A549 (cell line): Measurements from ENCODE around the gene GATA3. TPM values are rescaled to one million over a fixed set of nuclear protein-coding genes. Genes with fewer than 3 reads are reported as not detected.

Experiments used
- ATAC-seq, 2 experiments: fragments of 200-7000 bp in 1 of 2; fragments of >200 bp in 1 of 2; cut with Nextera tagmentation in 1 of 2; cut with Tn5 transposase in 1 of 2; 3 replicates each; pipeline versions ENCODE4 v1.8.0 to v1.9.1; 2018 to 2020; ENCODE audit warnings: mild to moderate bottlenecking in 1 of 2, moderate library complexity in 1 of 2
- CTCF ChIA-PET: fragments of 300-600 bp; sonication (Branson Sonifier 250); formaldehyde crosslinking; extraction: SDS; loops from one replicate; lab custom pipeline; 2021; ENCODE audit warnings: antibody characterized with exemption, inconsistent platforms; lab: Yijun Ruan, JAX
- POLR2A ChIA-PET: fragments of 350-600 bp; formaldehyde crosslinking; extraction: SDS; loops from one replicate; lab custom pipeline; 2021; ENCODE audit warnings: antibody characterized with exemption, inconsistent platforms; lab: Yijun Ruan, JAX
- DNase-seq, 2 experiments: peaks; one replicate each; pipeline versions ENCODE4 v3.0.0 to v3.0.0-alpha.2; 2011 to 2016; ENCODE audit warnings: low read depth in 1 of 2, low spot score in 1 of 2
- FAIRE-seq: peaks from 2 replicates; lab custom pipeline; 2011; peaks lifted over from hg19 to GRCh38; lab: Jason Lieb, UNC
- H3K27ac ChIP-seq, 2 experiments: fragments of >200 bp; sonication (Bioruptor Twin); formaldehyde crosslinking; 3 replicates each; pipeline ENCODE4 v1.5.1; 2016 to 2017
- H3K4me1 ChIP-seq: fragments of >200 bp; sonication (Bioruptor Twin); formaldehyde crosslinking; 3 replicates; pipeline ENCODE4 v1.6.1; 2016
- H3K4me2 ChIP-seq: fragments of >200 bp; sonication (Bioruptor Twin); formaldehyde crosslinking; 3 replicates; pipeline ENCODE4 v1.6.1; 2016
- H3K4me3 ChIP-seq: fragments of >200 bp; sonication (Bioruptor Twin); formaldehyde crosslinking; 3 replicates; pipeline ENCODE4 v1.5.1; 2016
- H3K9me3 ChIP-seq: fragments of >200 bp; sonication (Bioruptor Twin); formaldehyde crosslinking; 3 replicates; pipeline ENCODE4 v1.6.1; 2016
- BHLHE40 ChIP-seq: IDR thresholded peaks from 2 replicates; pipeline ENCODE4 v1.6.1; 2012; ENCODE audit warnings: low read depth, low read length, inconsistent platforms
- CBX2 ChIP-seq: fragments of 200-600 bp; sonication (generic); IDR thresholded peaks from 2 replicates; pipeline ENCODE4 v1.6.1; 2016; ENCODE audit warnings: low read depth, mild to moderate bottlenecking, borderline replicate concordance
- CEBPB ChIP-seq, 2 experiments: fragments of >200 bp in 1 of 2; sonication (Bioruptor Twin) in 1 of 2; formaldehyde crosslinking in 1 of 2; IDR thresholded peaks; 2 replicates each; pipeline ENCODE4 v1.6.1; 2012 to 2016
- CHD4 ChIP-seq: fragments of 200-600 bp; sonication (generic); IDR thresholded peaks from 2 replicates; pipeline ENCODE4 v1.6.1; 2016; ENCODE audit warnings: antibody characterized with exemption, mild to moderate bottlenecking, borderline replicate concordance
- FOSL2 ChIP-seq, 2 experiments: fragments of 450-650 bp in 1 of 2; fragments of >200 bp in 1 of 2; sonication (Bioruptor Twin) in 1 of 2; formaldehyde crosslinking; IDR thresholded peaks; 2 replicates each; pipeline versions ENCODE4 v1.5.0 to v1.6.1; 2016 to 2020; ENCODE audit warnings: mild to moderate bottlenecking in 1 of 2, moderate library complexity in 1 of 2
- GATA3 ChIP-seq: IDR thresholded peaks from 2 replicates; pipeline ENCODE4 v1.6.1; 2012; ENCODE audit warnings: borderline replicate concordance
- HOXB13 ChIP-seq: fragments of 250-450 bp; sonication (Bioruptor Pico); IDR thresholded peaks from 2 replicates; pipeline ENCODE4 v1.5.0; 2020; ENCODE audit warnings: low read depth, mild to moderate bottlenecking, moderate library complexity
- HOXB5 ChIP-seq: fragments of 250-450 bp; sonication (Bioruptor Pico); IDR thresholded peaks from 2 replicates; pipeline ENCODE4 v1.5.0; 2020; ENCODE audit warnings: mild to moderate bottlenecking, moderate library complexity
- MAFK ChIP-seq: fragments of 450-650 bp; IDR thresholded peaks from 2 replicates; pipeline ENCODE4 v1.6.1; 2014; ENCODE audit not compliant: partially characterized antibody
- MAZ ChIP-seq: fragments of 150-350 bp; IDR thresholded peaks from 2 replicates; pipeline ENCODE4 v1.6.1; 2014; ENCODE audit warnings: antibody characterized with exemption, low read depth, low read length, borderline replicate concordance
- MYC ChIP-seq: IDR thresholded peaks from 2 replicates; pipeline ENCODE4 v1.6.1; 2012; ENCODE audit warnings: mild to moderate bottlenecking, inconsistent platforms, low read length, improper control_type of control experiment, borderline replicate concordance
- NFE2L2 ChIP-seq: fragments of 150-350 bp; conservative IDR thresholded peaks from 2 replicates; pipeline ENCODE4 v1.6.1; 2014; ENCODE audit warnings: low read length
- NPAS2 ChIP-seq: fragments of 250-450 bp; sonication (Bioruptor Pico); IDR thresholded peaks from 2 replicates; pipeline ENCODE4 v1.8.0; 2022; ENCODE audit warnings: mild to moderate bottlenecking, moderate library complexity, borderline replicate concordance
- POLR2AphosphoS2 ChIP-seq: conservative IDR thresholded peaks from 2 replicates; pipeline ENCODE4 v1.6.1; 2012; ENCODE audit warnings: low read length, improper control_type of control experiment, inconsistent platforms
- RAD21 ChIP-seq, 2 experiments: fragments of >200 bp in 1 of 2; sonication (Bioruptor Twin) in 1 of 2; formaldehyde crosslinking in 1 of 2; IDR thresholded peaks in 1 of 2; conservative IDR thresholded peaks in 1 of 2; 2 replicates in 1 of 2; 3 replicates in 1 of 2; pipeline ENCODE4 v1.6.1; 2012 to 2018; ENCODE audit warnings: inconsistent platforms in 1 of 2
- RARB ChIP-seq: fragments of 250-450 bp; sonication (Bioruptor Pico); IDR thresholded peaks from 2 replicates; pipeline ENCODE4 v1.8.0; 2021; ENCODE audit warnings: mild to moderate bottlenecking, moderate library complexity
- TFCP2L1 ChIP-seq: fragments of 250-450 bp; sonication (Bioruptor Pico); IDR thresholded peaks from 2 replicates; pipeline ENCODE4 v1.5.0; 2021; ENCODE audit warnings: mild to moderate bottlenecking
- TP53 ChIP-seq: fragments of 250-450 bp; sonication (Bioruptor Pico); IDR thresholded peaks from 2 replicates; pipeline ENCODE4 v1.5.0; 2021; ENCODE audit warnings: mild to moderate bottlenecking, moderate library complexity
- WGBS: methylation state at CpG from one replicate; pipeline ENCODE4 v1.1.6; 2017; ENCODE audit errors: missing lambda C conversion rate; 5-methylcytosine and 5-hydroxymethylcytosine counted together
- polyA plus RNA-seq, 4 experiments: library from polyadenylated mRNA; depleted of rRNA in 3 of 4; stranded (reverse); fragments of >200 nt; fragmentation: RNase III in 1 of 4; extraction: RNeasy Plus Mini Kit Qiagen cat#74134 plus additional on column Dnase treatment in 1 of 4; gene quantifications; 2 replicates in 3 of 4; 3 replicates in 1 of 4; pipeline ENCODE4 v1.2.3, GENCODE V29; 2011 to 2017
- TF ChIP-seq, protein P1 (sequence below): IDR thresholded peaks from 2 replicates; pipeline ENCODE4 v1.6.1; 2012
- TF ChIP-seq, protein P2 (sequence below): fragments of >200 bp; sonication (Bioruptor Twin); formaldehyde crosslinking; IDR thresholded peaks from 2 replicates; pipeline ENCODE4 v1.6.1; 2016
- TF ChIP-seq, protein P3 (sequence below): fragments of >200 bp; sonication (Bioruptor Twin); formaldehyde crosslinking; IDR thresholded peaks from 3 replicates; pipeline ENCODE4 v1.5.1; 2016
- TF ChIP-seq, protein P4 (sequence below): fragments of 450-650 bp; IDR thresholded peaks from 2 replicates; pipeline ENCODE4 v1.6.1; 2014; ENCODE audit warnings: antibody characterized with exemption
- TF ChIP-seq, protein P5 (sequence below): fragments of 250-450 bp; sonication (Bioruptor Pico); IDR thresholded peaks from 2 replicates; pipeline ENCODE4 v1.5.0; 2021; ENCODE audit warnings: mild to moderate bottlenecking, moderate library complexity, borderline replicate concordance
- TF ChIP-seq, protein P6 (sequence below): IDR thresholded peaks from 2 replicates; pipeline ENCODE4 v1.6.1; 2012; ENCODE audit warnings: low read depth, borderline replicate concordance
- TF ChIP-seq, protein P7 (sequence below): fragments of 250-450 bp; sonication (Bioruptor Pico); IDR thresholded peaks from 2 replicates; pipeline ENCODE4 v1.5.0; 2020; ENCODE audit warnings: low read depth, mild to moderate bottlenecking, moderate library complexity

GATA3 gene
- polyA plus RNA-seq, 2 of the 4 experiments (the other 2 are of a cell fraction) = 1.3 to 3.5 TPM

DNA sequence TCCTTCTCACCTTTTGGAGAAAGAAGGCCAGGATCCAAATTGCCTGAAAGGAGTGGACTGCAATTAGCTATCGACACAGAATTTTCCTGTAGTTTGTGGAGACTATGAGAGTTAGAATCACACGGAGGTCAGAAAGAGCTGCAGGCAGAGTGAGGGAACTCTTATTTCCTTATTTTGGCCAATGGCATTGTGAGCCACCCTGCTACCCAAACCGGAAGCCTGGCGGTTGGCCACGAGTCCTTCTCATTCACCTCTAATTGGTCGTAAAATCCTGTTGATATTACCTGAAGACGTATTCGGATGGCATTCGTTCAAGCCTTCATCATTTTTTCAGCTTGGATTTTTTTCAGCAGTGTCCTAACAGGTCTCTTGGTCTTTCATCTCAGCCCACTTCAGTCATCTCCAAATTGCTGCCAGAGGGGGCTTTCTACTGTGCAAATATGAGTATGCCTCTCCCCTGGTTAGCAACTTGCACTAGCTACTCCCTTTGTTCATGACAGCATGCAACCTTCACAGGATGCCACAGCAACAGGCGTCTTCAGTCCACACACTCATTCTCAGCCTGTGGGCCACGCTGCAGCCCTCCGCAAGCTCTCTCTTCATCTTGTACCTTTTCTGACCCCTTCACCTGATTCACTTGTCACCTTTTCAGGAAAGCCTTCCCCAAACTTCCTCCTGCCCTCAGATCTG lies 66.9 kb downstream of the GATA3 start:
- CTCF ChIA-PET = no interaction called here
- TF ChIP-seq, protein P1, sequence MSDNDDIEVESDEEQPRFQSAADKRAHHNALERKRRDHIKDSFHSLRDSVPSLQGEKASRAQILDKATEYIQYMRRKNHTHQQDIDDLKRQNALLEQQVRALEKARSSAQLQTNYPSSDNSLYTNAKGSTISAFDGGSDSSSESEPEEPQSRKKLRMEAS = no peak
- TF ChIP-seq RAD21 (conservative IDR thresholded peaks at IDR 0.05 in 1 of 2, IDR thresholded peaks at IDR 0.05 in 1 of 2) = no peak
- no peak for TF ChIP-seq CBX2
- TF ChIP-seq TFCP2L1 = no peak
- TF ChIP-seq, protein P2, sequence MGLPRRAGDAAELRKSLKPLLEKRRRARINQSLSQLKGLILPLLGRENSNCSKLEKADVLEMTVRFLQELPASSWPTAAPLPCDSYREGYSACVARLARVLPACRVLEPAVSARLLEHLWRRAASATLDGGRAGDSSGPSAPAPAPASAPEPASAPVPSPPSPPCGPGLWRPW = no peak
- TF ChIP-seq POLR2AphosphoS2 = no peak
- no peak for TF ChIP-seq CHD4
- no peak for TF ChIP-seq NPAS2
- TF ChIP-seq HOXB13 = no peak
- TF ChIP-seq HOXB5 = no peak
- TF ChIP-seq, protein P3, sequence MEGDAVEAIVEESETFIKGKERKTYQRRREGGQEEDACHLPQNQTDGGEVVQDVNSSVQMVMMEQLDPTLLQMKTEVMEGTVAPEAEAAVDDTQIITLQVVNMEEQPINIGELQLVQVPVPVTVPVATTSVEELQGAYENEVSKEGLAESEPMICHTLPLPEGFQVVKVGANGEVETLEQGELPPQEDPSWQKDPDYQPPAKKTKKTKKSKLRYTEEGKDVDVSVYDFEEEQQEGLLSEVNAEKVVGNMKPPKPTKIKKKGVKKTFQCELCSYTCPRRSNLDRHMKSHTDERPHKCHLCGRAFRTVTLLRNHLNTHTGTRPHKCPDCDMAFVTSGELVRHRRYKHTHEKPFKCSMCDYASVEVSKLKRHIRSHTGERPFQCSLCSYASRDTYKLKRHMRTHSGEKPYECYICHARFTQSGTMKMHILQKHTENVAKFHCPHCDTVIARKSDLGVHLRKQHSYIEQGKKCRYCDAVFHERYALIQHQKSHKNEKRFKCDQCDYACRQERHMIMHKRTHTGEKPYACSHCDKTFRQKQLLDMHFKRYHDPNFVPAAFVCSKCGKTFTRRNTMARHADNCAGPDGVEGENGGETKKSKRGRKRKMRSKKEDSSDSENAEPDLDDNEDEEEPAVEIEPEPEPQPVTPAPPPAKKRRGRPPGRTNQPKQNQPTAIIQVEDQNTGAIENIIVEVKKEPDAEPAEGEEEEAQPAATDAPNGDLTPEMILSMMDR = no peak
- no peak for TF ChIP-seq GATA3
- TF ChIP-seq FOSL2 (IDR thresholded peaks at IDR 0.05) = no peak
- no peak for TF ChIP-seq FOSL2 (CRISPR knock-in tag; IDR thresholded peaks at IDR 0.05)
- TF ChIP-seq CEBPB (IDR thresholded peaks at IDR 0.05) = no peak
- TF ChIP-seq, protein P4, sequence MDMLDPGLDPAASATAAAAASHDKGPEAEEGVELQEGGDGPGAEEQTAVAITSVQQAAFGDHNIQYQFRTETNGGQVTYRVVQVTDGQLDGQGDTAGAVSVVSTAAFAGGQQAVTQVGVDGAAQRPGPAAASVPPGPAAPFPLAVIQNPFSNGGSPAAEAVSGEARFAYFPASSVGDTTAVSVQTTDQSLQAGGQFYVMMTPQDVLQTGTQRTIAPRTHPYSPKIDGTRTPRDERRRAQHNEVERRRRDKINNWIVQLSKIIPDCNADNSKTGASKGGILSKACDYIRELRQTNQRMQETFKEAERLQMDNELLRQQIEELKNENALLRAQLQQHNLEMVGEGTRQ = no peak
- TF ChIP-seq MAFK = no peak
- no peak for TF ChIP-seq BHLHE40
- TF ChIP-seq NFE2L2 = no peak
- FAIRE-seq (no peak), DNase-seq (no peak), ATAC-seq (no peak)
- no peak overlapping the region for H3K4me3 ChIP-seq
- no peaks in the 10 kb centered on the region for H3K9me3 ChIP-seq
- no peaks in the 10 kb centered on the region for H3K4me1 ChIP-seq
- POLR2A ChIA-PET = no interaction called here
- 79% methylated on average over 12 of the region's 12 CpGs for WGBS
- H3K27ac ChIP-seq = no peak overlapping the region
- H3K4me2 ChIP-seq = no peak overlapping the region

DNA sequence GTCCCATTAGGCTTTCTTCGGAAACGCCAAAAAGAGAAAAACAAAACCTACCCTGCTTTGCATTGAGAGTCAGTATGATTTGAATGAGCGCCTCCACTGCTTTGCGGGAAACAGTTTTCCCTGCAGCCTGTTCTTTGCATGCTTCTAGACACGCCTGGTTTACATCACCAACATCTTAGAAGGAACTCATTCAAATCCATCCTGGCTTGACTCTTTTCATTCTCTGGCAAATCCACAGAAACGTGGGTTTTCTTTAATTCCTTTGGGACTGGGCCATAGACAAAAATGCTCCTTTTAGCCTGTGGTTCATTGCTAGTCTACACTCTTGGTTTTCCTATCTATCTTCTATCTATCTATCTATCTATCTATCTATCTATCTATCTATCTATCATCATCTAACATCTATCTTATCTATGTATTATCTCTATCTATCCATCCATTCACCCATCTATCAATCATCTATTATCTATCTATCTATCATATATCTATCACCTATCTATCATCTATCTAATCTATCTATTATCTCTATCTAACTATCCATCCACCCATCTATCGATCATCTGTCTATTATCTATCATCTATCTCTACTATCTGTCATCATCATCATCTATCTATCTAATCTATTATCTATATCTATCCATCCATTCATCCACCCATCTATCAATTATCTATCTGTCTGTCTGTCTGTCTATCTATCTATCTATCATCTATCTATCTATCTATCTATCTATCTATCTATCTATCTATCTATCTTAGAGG lies 68.3 kb downstream of the GATA3 start:
- ChIA-PET POLR2A (no interaction called here), CTCF (no interaction called here)
- Histone ChIP-seq H3K9me3 (no peaks in the 10 kb centered on the region), H3K4me3 (no peak overlapping the region), H3K27ac (no peak overlapping the region), H3K4me1 (no peaks in the 10 kb centered on the region), H3K4me2 (no peak overlapping the region)
- ATAC-seq (no peak), FAIRE-seq (no peak), DNase-seq (no peak)
- WGBS = 50% methylated on average over 7 of the region's 7 CpGs
- no peak for TF ChIP-seq MYC
- no peak for TF ChIP-seq MAZ
- TF ChIP-seq, protein P3 = no peak
- TF ChIP-seq, protein P5, sequence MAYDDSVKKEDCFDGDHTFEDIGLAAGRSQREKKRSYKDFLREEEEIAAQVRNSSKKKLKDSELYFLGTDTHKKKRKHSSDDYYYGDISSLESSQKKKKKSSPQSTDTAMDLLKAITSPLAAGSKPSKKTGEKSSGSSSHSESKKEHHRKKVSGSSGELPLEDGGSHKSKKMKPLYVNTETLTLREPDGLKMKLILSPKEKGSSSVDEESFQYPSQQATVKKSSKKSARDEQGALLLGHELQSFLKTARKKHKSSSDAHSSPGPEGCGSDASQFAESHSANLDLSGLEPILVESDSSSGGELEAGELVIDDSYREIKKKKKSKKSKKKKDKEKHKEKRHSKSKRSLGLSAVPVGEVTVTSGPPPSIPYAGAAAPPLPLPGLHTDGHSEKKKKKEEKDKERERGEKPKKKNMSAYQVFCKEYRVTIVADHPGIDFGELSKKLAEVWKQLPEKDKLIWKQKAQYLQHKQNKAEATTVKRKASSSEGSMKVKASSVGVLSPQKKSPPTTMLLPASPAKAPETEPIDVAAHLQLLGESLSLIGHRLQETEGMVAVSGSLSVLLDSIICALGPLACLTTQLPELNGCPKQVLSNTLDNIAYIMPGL (CRISPR knock-in tag) = no peak
- TF ChIP-seq, protein P6, sequence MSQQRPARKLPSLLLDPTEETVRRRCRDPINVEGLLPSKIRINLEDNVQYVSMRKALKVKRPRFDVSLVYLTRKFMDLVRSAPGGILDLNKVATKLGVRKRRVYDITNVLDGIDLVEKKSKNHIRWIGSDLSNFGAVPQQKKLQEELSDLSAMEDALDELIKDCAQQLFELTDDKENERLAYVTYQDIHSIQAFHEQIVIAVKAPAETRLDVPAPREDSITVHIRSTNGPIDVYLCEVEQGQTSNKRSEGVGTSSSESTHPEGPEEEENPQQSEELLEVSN = no peak
- TF ChIP-seq, protein P7, sequence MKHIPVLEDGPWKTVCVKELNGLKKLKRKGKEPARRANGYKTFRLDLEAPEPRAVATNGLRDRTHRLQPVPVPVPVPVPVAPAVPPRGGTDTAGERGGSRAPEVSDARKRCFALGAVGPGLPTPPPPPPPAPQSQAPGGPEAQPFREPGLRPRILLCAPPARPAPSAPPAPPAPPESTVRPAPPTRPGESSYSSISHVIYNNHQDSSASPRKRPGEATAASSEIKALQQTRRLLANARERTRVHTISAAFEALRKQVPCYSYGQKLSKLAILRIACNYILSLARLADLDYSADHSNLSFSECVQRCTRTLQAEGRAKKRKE (CRISPR knock-in tag) = no peak
- no peak for TF ChIP-seq POLR2AphosphoS2
- TF ChIP-seq, protein P4 = no peak
- TF ChIP-seq RARB = no peak
- TF ChIP-seq RAD21 (conservative IDR thresholded peaks at IDR 0.05 in 1 of 2, IDR thresholded peaks at IDR 0.05 in 1 of 2) = no peak
- TF ChIP-seq TP53 (CRISPR knock-in tag) = no peak
- no peak for TF ChIP-seq CEBPB (IDR thresholded peaks at IDR 0.05)
